SK-N-SH (cell line): ENCODE results near the gene SORD.
"Not testable (repeated sequence)": the region's sequence is repeated elsewhere in the genome, so short reads cannot be mapped to it uniquely, and the experiment has no call there.

Source experiments
- CTCF ChIP-seq: fragments of 200-600 bp; sonication (generic); IDR thresholded peaks from 2 replicates; pipeline ENCODE4 v1.6.1; 2017; ENCODE audit warnings: antibody characterized with exemption, mild to moderate bottlenecking, moderate library complexity
- EP300 ChIP-seq, 2 experiments: IDR thresholded peaks; 2 replicates each; pipeline versions ENCODE4 v1.4.0 to v1.6.1; 2012; ENCODE audit warnings: borderline replicate concordance in 1 of 2, low read depth in 1 of 2, low read length in 1 of 2
- EZH2phosphoT487 ChIP-seq: fragments of 200-600 bp; sonication (generic); IDR thresholded peaks from 2 replicates; pipeline ENCODE4 v1.6.1; 2017; ENCODE audit warnings: low read depth, mixed run types, mild to moderate bottlenecking, antibody characterized with exemption, moderate library complexity, borderline replicate concordance
- FOXM1 ChIP-seq: IDR thresholded peaks from 2 replicates; pipeline ENCODE4 v1.4.0; 2012; ENCODE audit warnings: low read depth, mild to moderate bottlenecking
- MAX ChIP-seq: IDR thresholded peaks from 2 replicates; pipeline ENCODE4 v1.4.0; 2012; ENCODE audit warnings: low read depth
- POLR2AphosphoS5 ChIP-seq: IDR thresholded peaks from 2 replicates; pipeline ENCODE4 v1.6.1; 2012; ENCODE audit warnings: low read depth, low read length
- RAD21 ChIP-seq: IDR thresholded peaks from 2 replicates; pipeline ENCODE4 v1.6.1; 2012; ENCODE audit warnings: mild to moderate bottlenecking, low read length
- RCOR1 ChIP-seq: fragments of 150-350 bp; IDR thresholded peaks from 2 replicates; pipeline ENCODE4 v1.6.1; 2017; ENCODE audit warnings: antibody characterized with exemption, low read length
- REST ChIP-seq: IDR thresholded peaks from 2 replicates; pipeline ENCODE4 v1.6.1; 2012; ENCODE audit warnings: mild to moderate bottlenecking, low read depth, low read length, moderate library complexity
- RFX5 ChIP-seq: IDR thresholded peaks from 2 replicates; pipeline ENCODE4 v1.6.1; 2012; ENCODE audit warnings: mild to moderate bottlenecking, improper control_type of control experiment, low read length
- SMC3 ChIP-seq: IDR thresholded peaks from 2 replicates; pipeline ENCODE4 v1.6.1; 2012; ENCODE audit warnings: low read depth, low read length, improper control_type of control experiment
- TAF1 ChIP-seq: IDR thresholded peaks from 2 replicates; pipeline ENCODE4 v1.6.1; 2012; ENCODE audit warnings: low read depth, mild to moderate bottlenecking, low read length, moderate library complexity, borderline replicate concordance
- USF1 ChIP-seq: IDR thresholded peaks from 2 replicates; pipeline ENCODE4 v1.4.0; 2012; ENCODE audit warnings: low read depth, borderline replicate concordance
- USF2 ChIP-seq: fragments of 150-350 bp; IDR thresholded peaks from 2 replicates; pipeline ENCODE4 v1.6.1; 2017; ENCODE audit warnings: antibody characterized with exemption, low read length, low read depth, borderline replicate concordance

- TF ChIP-seq RAD21; RFX5; USF2; POLR2AphosphoS5; USF1; FOXM1; TAF1; CTCF; EZH2phosphoT487; REST; RCOR1; MAX; SMC3; EP300 (IDR thresholded peaks at IDR 0.05; ENCODE audit: borderline replicate concordance in 1 of 2, low read depth in 1 of 2, low read length in 1 of 2): not testable (repeated sequence)
These were observed 56.7 kb downstream of the SORD start for GRCh38 chr15:45079628-45080246.
